Measurements from ENCODE around the gene MFSD12.

DNA sequence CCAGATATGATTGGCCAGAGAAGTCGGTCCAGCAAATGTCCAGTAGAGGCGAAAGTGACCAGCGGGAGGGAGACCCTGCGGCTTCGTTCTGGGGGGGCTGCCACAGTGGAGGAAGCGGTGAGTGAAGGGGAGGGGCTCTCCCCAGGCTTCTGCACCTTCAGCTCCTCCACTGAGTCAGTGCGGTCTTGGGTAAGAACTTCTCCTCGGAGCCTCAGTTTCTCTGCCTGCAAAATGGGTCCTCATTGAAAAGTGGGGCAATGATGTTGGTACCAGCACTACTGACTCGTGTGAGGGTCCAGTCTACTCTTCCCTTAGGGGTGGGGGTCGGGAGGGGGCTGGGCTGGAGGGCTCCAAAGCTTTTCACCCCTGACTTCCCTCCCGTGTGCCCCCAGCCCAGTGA is 32.1 kb upstream of the MFSD12 start:
- TF ChIP-seq SUZ12 (IDR thresholded peaks at IDR 0.05; ENCODE audit: extremely low read depth, insufficient read depth, insufficient read length) (no peak), ZNF274 (IDR thresholded peaks at IDR 0.05; ENCODE audit: low read depth, low read length) (no peak)

All from NT2/D1 (cell line).